HepG2 (cell line): Measurements from ENCODE around the gene MIX23. TPM values are rescaled to one million over a fixed set of nuclear protein-coding genes. Genes with fewer than 3 reads are reported as not detected.

ENCODE experiments used
- DR1 ChIP-seq: sonication (generic); formaldehyde crosslinking; IDR thresholded peaks from 2 replicates; pipeline ENCODE4 v1.8.0; 2021; ENCODE audit warnings: mild to moderate bottlenecking, missing genetic modification reagents, inconsistent platforms
- ELF1 ChIP-seq: sonication (generic); formaldehyde crosslinking; IDR thresholded peaks from 2 replicates; pipeline ENCODE4 v1.4.0; 2020; ENCODE audit warnings: missing genetic modification reagents
- KDM2A ChIP-seq: sonication (generic); formaldehyde crosslinking; IDR thresholded peaks from 2 replicates; pipeline ENCODE4 v1.4.0; 2020; ENCODE audit warnings: low read depth, missing genetic modification reagents, borderline replicate concordance
- KLF12 ChIP-seq: sonication (generic); formaldehyde crosslinking; IDR thresholded peaks from 2 replicates; pipeline ENCODE4 v1.4.0; 2020; ENCODE audit warnings: missing genetic modification reagents, borderline replicate concordance
- MAZ ChIP-seq, 2 experiments: sonication (generic) in 1 of 2; formaldehyde crosslinking in 1 of 2; IDR thresholded peaks; 2 replicates each; pipeline versions ENCODE4 v1.5.0 to v1.6.1; 2012 to 2020; ENCODE audit warnings: low read depth in 2 of 2, mild to moderate bottlenecking in 2 of 2, borderline replicate concordance in 1 of 2, improper control_type of control experiment in 1 of 2, low read length in 1 of 2, missing genetic modification reagents in 1 of 2, moderate library complexity in 1 of 2
- NFATC3 ChIP-seq: sonication (generic); formaldehyde crosslinking; IDR thresholded peaks from 2 replicates; pipeline ENCODE4 v1.5.1; 2020; ENCODE audit warnings: mild to moderate bottlenecking, missing genetic modification reagents
- NFKB2 ChIP-seq: sonication (generic); formaldehyde crosslinking; IDR thresholded peaks from 2 replicates; pipeline ENCODE4 v1.4.0; 2020; ENCODE audit warnings: missing genetic modification reagents, borderline replicate concordance
- RFXANK ChIP-seq: IDR thresholded peaks from 2 replicates; pipeline ENCODE4 v1.6.1; 2016
- ZBTB7B ChIP-seq: sonication (generic); formaldehyde crosslinking; IDR thresholded peaks from 2 replicates; pipeline ENCODE4 v1.4.0; 2020; ENCODE audit warnings: missing genetic modification reagents
- ZNF20 ChIP-seq: sonication (generic); formaldehyde crosslinking; IDR thresholded peaks from 2 replicates; pipeline ENCODE4 v1.4.0; 2020; ENCODE audit warnings: mild to moderate bottlenecking, moderate library complexity, missing genetic modification reagents
- ZNF232 ChIP-seq: sonication (generic); formaldehyde crosslinking; IDR thresholded peaks from 2 replicates; pipeline ENCODE4 v1.4.0; 2020; ENCODE audit warnings: missing genetic modification reagents, borderline replicate concordance
- ZNF746 ChIP-seq: sonication (generic); formaldehyde crosslinking; IDR thresholded peaks from 2 replicates; pipeline ENCODE4 v1.8.0; 2022; ENCODE audit warnings: mild to moderate bottlenecking, missing genetic modification reagents
- ZNF883 ChIP-seq: sonication (generic); formaldehyde crosslinking; IDR thresholded peaks from 2 replicates; pipeline ENCODE4 v1.5.1; 2020; ENCODE audit warnings: mild to moderate bottlenecking, missing genetic modification reagents; ENCODE audit errors: not compliant biosample characterization
- polyA plus RNA-seq, 8 experiments: library from polyadenylated mRNA; depleted of rRNA in 3 of 8; stranded (reverse) in 7 of 8; unstranded in 1 of 8; fragments of >200 nt; fragmentation: Illumina TruSeq in 4 of 8; extraction: Trizol in 4 of 8; gene quantifications; 2 replicates each; pipeline versions ENCODE4 v1.2.1 to v1.2.3, GENCODE V29; 2011 to 2016; ENCODE audit warnings: low read depth in 4 of 8, missing spikeins in 1 of 8, mixed read lengths in 1 of 8; ENCODE audit not compliant: insufficient read depth in 1 of 8
- total RNA-seq, 5 experiments: library from RNA; depleted of rRNA; stranded (reverse); fragments of >200 nt; fragmentation: Illumina TruSeq; extraction: Trizol; gene quantifications; 2 replicates each; pipeline ENCODE4 v1.2.3, GENCODE V29; 2016; ENCODE audit warnings: low read depth in 1 of 5
- TF ChIP-seq, protein P1 (sequence below): IDR thresholded peaks from 2 replicates; pipeline ENCODE4 v1.6.1; 2016; ENCODE audit warnings: low read depth, control low read depth
- TF ChIP-seq, protein P2 (sequence below): conservative IDR thresholded peaks from 2 replicates; pipeline ENCODE4 v1.6.1; 2018; ENCODE audit warnings: missing genetic modification reagents
- TF ChIP-seq, protein P3 (sequence below): IDR thresholded peaks from 2 replicates; pipeline ENCODE4 v1.4.0; 2020; ENCODE audit warnings: mild to moderate bottlenecking, missing genetic modification reagents
- TF ChIP-seq, protein P4 (sequence below): sonication (generic); formaldehyde crosslinking; IDR thresholded peaks from 2 replicates; pipeline ENCODE4 v1.5.1; 2020; ENCODE audit warnings: mild to moderate bottlenecking, moderate library complexity, missing genetic modification reagents

MIX23 gene
- total and polyA plus RNA-seq, 2 of the 13 experiments (the other 11 are each of a cell fraction or from before 2014, with no cell fraction given): 20.0 to 152 TPM

DNA sequence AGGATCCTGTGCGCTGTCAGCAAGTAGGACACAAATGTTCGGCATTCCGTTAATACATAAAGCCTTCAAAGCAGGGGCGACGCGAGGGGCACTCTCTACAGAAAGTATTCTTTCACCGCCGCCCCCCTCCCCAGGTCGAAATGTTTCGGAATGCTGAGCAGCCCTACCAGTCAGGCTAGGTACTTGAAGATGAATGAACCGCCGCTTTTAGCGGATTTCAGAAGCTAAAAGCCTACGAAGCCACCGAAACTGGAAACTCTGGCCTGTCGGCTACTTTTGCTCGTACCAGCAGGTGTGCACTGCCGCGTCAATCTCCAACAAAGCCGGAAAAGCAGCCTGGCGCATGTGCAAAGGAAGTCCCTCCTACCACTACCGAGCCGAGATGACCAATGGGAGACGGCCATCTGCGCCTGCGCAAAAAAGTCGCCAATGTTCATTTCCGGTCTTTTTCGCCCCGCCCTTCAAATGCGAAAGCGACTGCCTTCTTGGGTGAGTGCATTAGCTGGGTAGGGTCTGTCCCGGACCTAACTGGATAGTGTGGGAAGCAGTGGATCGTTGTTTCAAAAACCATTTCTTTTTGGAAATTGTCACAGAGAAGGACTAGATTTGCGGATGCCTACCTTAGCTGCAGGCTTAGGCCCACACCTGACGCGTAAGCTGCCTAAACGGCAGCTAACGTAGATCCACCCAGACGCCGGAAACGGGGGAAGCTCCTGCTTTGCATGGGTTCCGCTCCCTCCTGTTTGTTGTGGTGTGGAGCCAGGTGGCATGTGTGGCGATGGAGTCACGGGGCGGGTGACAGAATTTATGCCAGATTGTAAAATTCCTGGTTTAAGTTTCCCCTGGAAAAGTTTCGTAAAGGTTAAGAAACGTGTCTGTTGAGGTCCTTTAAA lies 33.0 kb upstream of the MIX23 start, which contains the start of gene WDR5B (continued):
- TF ChIP-seq, protein P1, sequence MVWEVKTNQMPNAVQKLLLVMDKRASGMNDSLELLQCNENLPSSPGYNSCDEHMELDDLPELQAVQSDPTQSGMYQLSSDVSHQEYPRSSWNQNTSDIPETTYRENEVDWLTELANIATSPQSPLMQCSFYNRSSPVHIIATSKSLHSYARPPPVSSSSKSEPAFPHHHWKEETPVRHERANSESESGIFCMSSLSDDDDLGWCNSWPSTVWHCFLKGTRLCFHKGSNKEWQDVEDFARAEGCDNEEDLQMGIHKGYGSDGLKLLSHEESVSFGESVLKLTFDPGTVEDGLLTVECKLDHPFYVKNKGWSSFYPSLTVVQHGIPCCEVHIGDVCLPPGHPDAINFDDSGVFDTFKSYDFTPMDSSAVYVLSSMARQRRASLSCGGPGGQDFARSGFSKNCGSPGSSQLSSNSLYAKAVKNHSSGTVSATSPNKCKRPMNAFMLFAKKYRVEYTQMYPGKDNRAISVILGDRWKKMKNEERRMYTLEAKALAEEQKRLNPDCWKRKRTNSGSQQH: no peak; the same call in 1 of the 2 replicates
- TF ChIP-seq, protein P2, sequence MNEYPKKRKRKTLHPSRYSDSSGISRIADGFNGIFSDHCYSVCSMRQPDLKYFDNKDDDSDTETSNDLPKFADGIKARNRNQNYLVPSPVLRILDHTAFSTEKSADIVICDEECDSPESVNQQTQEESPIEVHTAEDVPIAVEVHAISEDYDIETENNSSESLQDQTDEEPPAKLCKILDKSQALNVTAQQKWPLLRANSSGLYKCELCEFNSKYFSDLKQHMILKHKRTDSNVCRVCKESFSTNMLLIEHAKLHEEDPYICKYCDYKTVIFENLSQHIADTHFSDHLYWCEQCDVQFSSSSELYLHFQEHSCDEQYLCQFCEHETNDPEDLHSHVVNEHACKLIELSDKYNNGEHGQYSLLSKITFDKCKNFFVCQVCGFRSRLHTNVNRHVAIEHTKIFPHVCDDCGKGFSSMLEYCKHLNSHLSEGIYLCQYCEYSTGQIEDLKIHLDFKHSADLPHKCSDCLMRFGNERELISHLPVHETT: no peak
- TF ChIP-seq KDM2A (CRISPR knock-in tag) (peak; percentile 96), ZNF746 (CRISPR knock-in tag) (no peak; the same call in 1 of the 2 replicates), ZNF232 (CRISPR knock-in tag) (peak; percentile 88), KLF12 (CRISPR knock-in tag) (no peak; the same call in 1 of the 2 replicates), MAZ (IDR thresholded peaks at IDR 0.05; ENCODE audit: borderline replicate concordance, low read depth, low read length) (no peak), MAZ (CRISPR knock-in tag; IDR thresholded peaks at IDR 0.05; ENCODE audit: low read depth) (peak; percentile 40; the same call in 1 of the 2 replicates), NFKB2 (peak; percentile 71; the same call in 1 of the 2 replicates), ZNF20 (CRISPR knock-in tag) (no peak), DR1 (CRISPR knock-in tag) (peak; percentile 87), ZNF883 (peak; percentile 86), NFATC3 (0 out of 2 replicates have a peak, but pooled peaks have one; percentile 42), ELF1 (CRISPR knock-in tag) (peak; percentile 92), RFXANK (no peak), ZBTB7B (CRISPR knock-in tag) (no peak)
- TF ChIP-seq, protein P3, sequence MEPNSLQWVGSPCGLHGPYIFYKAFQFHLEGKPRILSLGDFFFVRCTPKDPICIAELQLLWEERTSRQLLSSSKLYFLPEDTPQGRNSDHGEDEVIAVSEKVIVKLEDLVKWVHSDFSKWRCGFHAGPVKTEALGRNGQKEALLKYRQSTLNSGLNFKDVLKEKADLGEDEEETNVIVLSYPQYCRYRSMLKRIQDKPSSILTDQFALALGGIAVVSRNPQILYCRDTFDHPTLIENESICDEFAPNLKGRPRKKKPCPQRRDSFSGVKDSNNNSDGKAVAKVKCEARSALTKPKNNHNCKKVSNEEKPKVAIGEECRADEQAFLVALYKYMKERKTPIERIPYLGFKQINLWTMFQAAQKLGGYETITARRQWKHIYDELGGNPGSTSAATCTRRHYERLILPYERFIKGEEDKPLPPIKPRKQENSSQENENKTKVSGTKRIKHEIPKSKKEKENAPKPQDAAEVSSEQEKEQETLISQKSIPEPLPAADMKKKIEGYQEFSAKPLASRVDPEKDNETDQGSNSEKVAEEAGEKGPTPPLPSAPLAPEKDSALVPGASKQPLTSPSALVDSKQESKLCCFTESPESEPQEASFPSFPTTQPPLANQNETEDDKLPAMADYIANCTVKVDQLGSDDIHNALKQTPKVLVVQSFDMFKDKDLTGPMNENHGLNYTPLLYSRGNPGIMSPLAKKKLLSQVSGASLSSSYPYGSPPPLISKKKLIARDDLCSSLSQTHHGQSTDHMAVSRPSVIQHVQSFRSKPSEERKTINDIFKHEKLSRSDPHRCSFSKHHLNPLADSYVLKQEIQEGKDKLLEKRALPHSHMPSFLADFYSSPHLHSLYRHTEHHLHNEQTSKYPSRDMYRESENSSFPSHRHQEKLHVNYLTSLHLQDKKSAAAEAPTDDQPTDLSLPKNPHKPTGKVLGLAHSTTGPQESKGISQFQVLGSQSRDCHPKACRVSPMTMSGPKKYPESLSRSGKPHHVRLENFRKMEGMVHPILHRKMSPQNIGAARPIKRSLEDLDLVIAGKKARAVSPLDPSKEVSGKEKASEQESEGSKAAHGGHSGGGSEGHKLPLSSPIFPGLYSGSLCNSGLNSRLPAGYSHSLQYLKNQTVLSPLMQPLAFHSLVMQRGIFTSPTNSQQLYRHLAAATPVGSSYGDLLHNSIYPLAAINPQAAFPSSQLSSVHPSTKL (CRISPR knock-in tag): no peak; the same call in 1 of the 2 replicates
- TF ChIP-seq, protein P4, sequence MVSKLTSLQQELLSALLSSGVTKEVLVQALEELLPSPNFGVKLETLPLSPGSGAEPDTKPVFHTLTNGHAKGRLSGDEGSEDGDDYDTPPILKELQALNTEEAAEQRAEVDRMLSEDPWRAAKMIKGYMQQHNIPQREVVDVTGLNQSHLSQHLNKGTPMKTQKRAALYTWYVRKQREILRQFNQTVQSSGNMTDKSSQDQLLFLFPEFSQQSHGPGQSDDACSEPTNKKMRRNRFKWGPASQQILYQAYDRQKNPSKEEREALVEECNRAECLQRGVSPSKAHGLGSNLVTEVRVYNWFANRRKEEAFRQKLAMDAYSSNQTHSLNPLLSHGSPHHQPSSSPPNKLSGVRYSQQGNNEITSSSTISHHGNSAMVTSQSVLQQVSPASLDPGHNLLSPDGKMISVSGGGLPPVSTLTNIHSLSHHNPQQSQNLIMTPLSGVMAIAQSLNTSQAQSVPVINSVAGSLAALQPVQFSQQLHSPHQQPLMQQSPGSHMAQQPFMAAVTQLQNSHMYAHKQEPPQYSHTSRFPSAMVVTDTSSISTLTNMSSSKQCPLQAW: peak; percentile 86; the same call in 1 of the 2 replicates
